ENCODE measurements around the gene RELA. TPM values are rescaled to one million over a fixed set of nuclear protein-coding genes. Genes with fewer than 3 reads are reported as not detected.

RELA gene
- total and polyA plus RNA-seq, 2 of the 13 experiments (the other 11 are each of a cell fraction or from before 2014, with no cell fraction given), result 21.4 to 40.5 TPM

DNA sequence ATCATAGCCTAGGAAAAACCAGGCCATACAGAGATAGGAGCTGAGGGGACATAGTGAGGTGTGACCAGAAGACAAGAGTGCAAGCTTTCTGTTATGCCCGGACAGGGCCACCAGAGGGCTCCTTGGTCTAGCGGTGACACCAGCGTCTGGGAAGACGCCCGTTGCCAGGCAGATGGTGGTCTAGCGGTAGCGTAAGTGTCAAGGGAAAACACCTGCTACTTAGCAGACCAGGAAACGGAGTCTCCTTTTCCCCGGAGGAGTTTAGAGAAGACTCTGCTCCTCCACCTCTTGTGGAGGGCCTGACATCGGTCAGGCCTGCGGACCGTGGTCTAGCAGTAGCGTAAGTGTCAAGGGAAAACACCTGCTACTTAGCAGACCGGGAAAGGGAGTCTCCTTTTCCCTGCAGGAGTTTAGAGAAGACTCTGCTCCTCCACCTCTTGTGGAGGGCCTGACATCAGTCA is 43.6 kb upstream of the RELA start (continued):
- TF ChIP-seq, protein P1, sequence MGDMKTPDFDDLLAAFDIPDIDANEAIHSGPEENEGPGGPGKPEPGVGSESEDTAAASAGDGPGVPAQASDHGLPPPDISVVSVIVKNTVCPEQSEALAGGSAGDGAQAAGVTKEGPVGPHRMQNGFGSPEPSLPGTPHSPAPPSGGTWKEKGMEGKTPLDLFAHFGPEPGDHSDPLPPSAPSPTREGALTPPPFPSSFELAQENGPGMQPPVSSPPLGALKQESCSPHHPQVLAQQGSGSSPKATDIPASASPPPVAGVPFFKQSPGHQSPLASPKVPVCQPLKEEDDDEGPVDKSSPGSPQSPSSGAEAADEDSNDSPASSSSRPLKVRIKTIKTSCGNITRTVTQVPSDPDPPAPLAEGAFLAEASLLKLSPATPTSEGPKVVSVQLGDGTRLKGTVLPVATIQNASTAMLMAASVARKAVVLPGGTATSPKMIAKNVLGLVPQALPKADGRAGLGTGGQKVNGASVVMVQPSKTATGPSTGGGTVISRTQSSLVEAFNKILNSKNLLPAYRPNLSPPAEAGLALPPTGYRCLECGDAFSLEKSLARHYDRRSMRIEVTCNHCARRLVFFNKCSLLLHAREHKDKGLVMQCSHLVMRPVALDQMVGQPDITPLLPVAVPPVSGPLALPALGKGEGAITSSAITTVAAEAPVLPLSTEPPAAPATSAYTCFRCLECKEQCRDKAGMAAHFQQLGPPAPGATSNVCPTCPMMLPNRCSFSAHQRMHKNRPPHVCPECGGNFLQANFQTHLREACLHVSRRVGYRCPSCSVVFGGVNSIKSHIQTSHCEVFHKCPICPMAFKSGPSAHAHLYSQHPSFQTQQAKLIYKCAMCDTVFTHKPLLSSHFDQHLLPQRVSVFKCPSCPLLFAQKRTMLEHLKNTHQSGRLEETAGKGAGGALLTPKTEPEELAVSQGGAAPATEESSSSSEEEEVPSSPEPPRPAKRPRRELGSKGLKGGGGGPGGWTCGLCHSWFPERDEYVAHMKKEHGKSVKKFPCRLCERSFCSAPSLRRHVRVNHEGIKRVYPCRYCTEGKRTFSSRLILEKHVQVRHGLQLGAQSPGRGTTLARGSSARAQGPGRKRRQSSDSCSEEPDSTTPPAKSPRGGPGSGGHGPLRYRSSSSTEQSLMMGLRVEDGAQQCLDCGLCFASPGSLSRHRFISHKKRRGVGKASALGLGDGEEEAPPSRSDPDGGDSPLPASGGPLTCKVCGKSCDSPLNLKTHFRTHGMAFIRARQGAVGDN (CRISPR knock-in tag; IDR thresholded peaks at IDR 0.05), result peak; percentile 21; the same call in 1 of the 2 replicates
- TF ChIP-seq STAG1 (CRISPR knock-in tag; IDR thresholded peaks at IDR 0.05) (peak; percentile 80), SALL1 (CRISPR knock-in tag; IDR thresholded peaks at IDR 0.05) (peak; percentile 24; the same call in 1 of the 2 replicates), RFXAP (CRISPR knock-in tag; IDR thresholded peaks at IDR 0.05; ENCODE audit: borderline replicate concordance) (0 out of 2 replicates have a peak, but pooled peaks have one; percentile 39), RAD21 (CRISPR knock-in tag; IDR thresholded peaks at IDR 0.05) (peak; percentile 54; the same call in 1 of the 2 replicates), RFX3 (CRISPR knock-in tag; IDR thresholded peaks at IDR 0.05) (peak; percentile 35; the same call in 1 of the 2 replicates)

DNA sequence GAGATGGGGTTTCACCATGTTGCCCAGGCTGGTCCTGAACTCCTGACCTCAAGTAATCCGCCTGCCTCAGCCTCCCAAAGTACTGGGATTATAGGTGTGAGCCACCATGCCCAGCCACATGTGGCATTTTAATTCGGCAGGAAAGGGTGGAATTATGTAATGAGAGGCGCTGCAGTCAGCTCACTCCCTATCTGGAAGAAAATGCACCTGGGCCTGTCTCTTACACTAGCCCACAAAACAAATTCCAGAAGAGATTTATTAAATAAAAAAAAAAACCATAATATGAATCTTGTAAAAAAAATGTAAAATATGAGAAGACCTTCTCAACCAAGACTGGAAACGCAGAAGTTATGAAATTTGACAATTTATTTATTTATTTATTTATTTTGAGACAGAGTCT is 41.1 kb upstream of the RELA start:
- ATAC-seq (no peak), FAIRE-seq (no peak)

More for the DNA sequence above, 41.1 kb upstream of the RELA start:
- CTCF ChIA-PET (ENCODE audit: low intra/inter-chr PET ratio, low total read pairs), result no interaction called here
- no peaks in the 10 kb centered on the region for H4K20me1 ChIP-seq (ENCODE audit: insufficient read depth, low read length)
- H3K4me3 ChIP-seq (replicated peaks in 1 of 3; ENCODE audit: insufficient read depth in 1 of 3, low read depth in 2 of 3, low read length in 3 of 3), result no peak overlapping the region
- H3K4me1 ChIP-seq (ENCODE audit: insufficient read depth, low read length), result no peaks in the 10 kb centered on the region
- H3K9me3 ChIP-seq (ENCODE audit: low read length), result no peaks in the 10 kb centered on the region
- no peaks in the 10 kb centered on the region for H3K36me3 ChIP-seq (replicated peaks in 1 of 2; ENCODE audit: control insufficient read depth in 1 of 2, insufficient read depth in 2 of 2, low read length in 2 of 2)
- H3K27me3 ChIP-seq (ENCODE audit: control insufficient read depth in 1 of 2, insufficient read depth in 2 of 2, low read length in 2 of 2), result peaks cover 2 to 26% of the 10 kb centered on the region in 2 experiments
- intact Hi-C loops (cut with micrococcal nuclease; ENCODE audit: unreplicated experiment), result no loop called here
- TF ChIP-seq ZNF569 (CRISPR knock-in tag; IDR thresholded peaks at IDR 0.05; ENCODE audit: borderline replicate concordance) (no peak), ZNF746 (CRISPR knock-in tag; IDR thresholded peaks at IDR 0.05) (no peak)
- no TSS peak for BruUV-seq (replicated peaks)
- under 1% methylated on average over 4 of the region's 4 CpGs for WGBS (ENCODE audit: low lambda C conversion rate)
- no peak overlapping the region for H3K4me2 ChIP-seq (ENCODE audit: low read depth, low read length)
- no peak overlapping the region for H3K9ac ChIP-seq (ENCODE audit: insufficient read depth, low read depth, low read length)
- no peak overlapping the region for H3K27ac ChIP-seq (ENCODE audit: extremely low read length, insufficient read depth, low read length)
- no peak overlapping the region for H2AFZ ChIP-seq (ENCODE audit: low read length)
- in situ Hi-C loops (cut with HindIII; ENCODE audit: extremely low pct_ligation_motif_present, low pct_unique_long_range_greater_than_20kb), result no loop called here
- no peak for DNase-seq (ENCODE audit: low spot score)
- no peaks in the 10 kb centered on the region for H3K79me2 ChIP-seq (ENCODE audit: insufficient read depth, low read length)
- POLR2A ChIA-PET, result no interaction called here

Data from HepG2 (cell line).